ENCODE measurements around the gene SH2B3. TPM values are rescaled to one million over a fixed set of nuclear protein-coding genes. Genes with fewer than 3 reads are reported as not detected.

Gene SH2B3
- total and polyA plus RNA-seq, 11 donors = 11.3 to 76.7 (median 40.2) TPM

GRCh38 chr12:111431772-111432171, 26.0 kb downstream of the SH2B3 start:
- ATAC-seq (no peak), DNase-seq (peak in 1 of 5 donors; percentile 8)
- intact Hi-C loops (cut with DNase I) = no loop called here
- no peaks in the 10 kb centered on the region for H3K27me3 ChIP-seq
- TF ChIP-seq, protein P1, sequence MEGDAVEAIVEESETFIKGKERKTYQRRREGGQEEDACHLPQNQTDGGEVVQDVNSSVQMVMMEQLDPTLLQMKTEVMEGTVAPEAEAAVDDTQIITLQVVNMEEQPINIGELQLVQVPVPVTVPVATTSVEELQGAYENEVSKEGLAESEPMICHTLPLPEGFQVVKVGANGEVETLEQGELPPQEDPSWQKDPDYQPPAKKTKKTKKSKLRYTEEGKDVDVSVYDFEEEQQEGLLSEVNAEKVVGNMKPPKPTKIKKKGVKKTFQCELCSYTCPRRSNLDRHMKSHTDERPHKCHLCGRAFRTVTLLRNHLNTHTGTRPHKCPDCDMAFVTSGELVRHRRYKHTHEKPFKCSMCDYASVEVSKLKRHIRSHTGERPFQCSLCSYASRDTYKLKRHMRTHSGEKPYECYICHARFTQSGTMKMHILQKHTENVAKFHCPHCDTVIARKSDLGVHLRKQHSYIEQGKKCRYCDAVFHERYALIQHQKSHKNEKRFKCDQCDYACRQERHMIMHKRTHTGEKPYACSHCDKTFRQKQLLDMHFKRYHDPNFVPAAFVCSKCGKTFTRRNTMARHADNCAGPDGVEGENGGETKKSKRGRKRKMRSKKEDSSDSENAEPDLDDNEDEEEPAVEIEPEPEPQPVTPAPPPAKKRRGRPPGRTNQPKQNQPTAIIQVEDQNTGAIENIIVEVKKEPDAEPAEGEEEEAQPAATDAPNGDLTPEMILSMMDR (IDR thresholded peaks at IDR 0.05) = no peak
- TF ChIP-seq POLR2A (IDR thresholded peaks at IDR 0.05) = no peak
- H3K27ac ChIP-seq = peak overlapping the region; percentile 6 to 95 (median 89)
- WGBS, 4 donors = 70 to 79% (median 77%) methylated on average over 6 of the region's 6 CpGs
- peaks cover 0 to 11% (median 0%) of the 10 kb centered on the region in 9 donors for H3K36me3 ChIP-seq
- peaks cover 25 to 100% (median 97%) of the 10 kb centered on the region in 12 donors for H3K4me1 ChIP-seq
- H3K9me3 ChIP-seq = no peaks in the 10 kb centered on the region
- no peak overlapping the region for H3K4me3 ChIP-seq

- H3K4me1 ChIP-seq = peaks cover 22 to 100% (median 98%) of the 10 kb centered on the region in 12 donors
- no peak for TF ChIP-seq POLR2A (IDR thresholded peaks at IDR 0.05)
- TF ChIP-seq, protein P1 (IDR thresholded peaks at IDR 0.05) = no peak
- H3K36me3 ChIP-seq = peaks cover 0 to 9% (median 0%) of the 10 kb centered on the region in 9 donors
- 21 to 38% (median 30%) methylated on average over 3 of the region's 3 CpGs for WGBS, 4 donors
- no peaks in the 10 kb centered on the region for H3K27me3 ChIP-seq
- peak overlapping the region; percentile 58 to 94 (median 86) for H3K27ac ChIP-seq
- ATAC-seq = no peak
- intact Hi-C loops (cut with DNase I) = no loop called here
- no peaks in the 10 kb centered on the region for H3K9me3 ChIP-seq
- H3K4me3 ChIP-seq = peak overlapping the region in 8 of 12 donors; percentile 16 to 43 (median 22)
- no peak for DNase-seq
Observed at GRCh38 chr12:111434049-111434448, 28.3 kb downstream of the SH2B3 start.

DNA sequence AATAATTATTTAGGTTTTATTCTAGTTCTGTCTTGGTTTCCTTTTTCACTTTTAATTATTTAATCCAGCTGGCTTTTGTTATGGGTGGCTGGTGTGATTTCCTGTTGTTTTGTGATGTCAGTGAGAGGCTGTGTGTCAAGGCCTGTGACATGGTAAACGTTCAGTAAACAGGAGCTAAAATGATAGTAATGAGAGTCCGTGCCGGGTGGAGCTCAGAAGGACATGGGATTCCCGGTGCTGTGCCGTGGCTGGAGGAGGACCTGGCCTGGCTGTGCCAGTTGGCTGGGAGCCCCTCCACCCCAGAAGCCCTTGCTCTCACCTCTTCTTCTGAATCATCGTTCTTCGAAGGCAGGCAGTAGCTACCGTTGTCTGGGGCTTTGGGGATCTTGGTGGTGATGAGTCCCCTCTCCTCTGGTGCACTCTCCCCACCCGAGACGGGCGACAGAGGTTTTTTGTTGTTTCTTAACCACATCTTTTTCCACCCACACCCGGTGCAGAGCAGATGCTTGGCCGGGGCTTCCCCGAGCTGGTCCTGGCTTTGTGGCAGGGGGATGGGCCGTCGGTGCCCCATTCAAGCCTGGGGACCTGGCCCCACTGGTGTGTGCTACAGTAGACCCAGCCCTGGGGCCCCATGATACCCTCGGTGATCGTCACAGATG, 29.1 kb downstream of the SH2B3 start:
- Histone ChIP-seq H3K27me3 (no peaks in the 10 kb centered on the region), H3K27ac (peak overlapping the region; percentile 58 to 94 (median 86)), H3K36me3 (peaks cover 0 to 12% (median 0%) of the 10 kb centered on the region in 9 donors), H3K9me3 (no peaks in the 10 kb centered on the region), H3K4me3 (peak overlapping the region in 10 of 12 donors; percentile 7 to 43 (median 20)), H3K4me1 (peaks cover 22 to 100% (median 98%) of the 10 kb centered on the region in 12 donors)
- DNase-seq (peak; percentile 73 to 85 (median 82)), ATAC-seq (peak; percentile 75 to 80 (median 78))
- intact Hi-C loops (cut with DNase I) = no loop called here
- no peak for TF ChIP-seq POLR2A (IDR thresholded peaks at IDR 0.05)
- TF ChIP-seq, protein P1 (IDR thresholded peaks at IDR 0.05) = no peak
- WGBS, 4 donors = 8 to 22% (median 17%) methylated on average over 15 to 18 of the region's 18 CpGs

DNA sequence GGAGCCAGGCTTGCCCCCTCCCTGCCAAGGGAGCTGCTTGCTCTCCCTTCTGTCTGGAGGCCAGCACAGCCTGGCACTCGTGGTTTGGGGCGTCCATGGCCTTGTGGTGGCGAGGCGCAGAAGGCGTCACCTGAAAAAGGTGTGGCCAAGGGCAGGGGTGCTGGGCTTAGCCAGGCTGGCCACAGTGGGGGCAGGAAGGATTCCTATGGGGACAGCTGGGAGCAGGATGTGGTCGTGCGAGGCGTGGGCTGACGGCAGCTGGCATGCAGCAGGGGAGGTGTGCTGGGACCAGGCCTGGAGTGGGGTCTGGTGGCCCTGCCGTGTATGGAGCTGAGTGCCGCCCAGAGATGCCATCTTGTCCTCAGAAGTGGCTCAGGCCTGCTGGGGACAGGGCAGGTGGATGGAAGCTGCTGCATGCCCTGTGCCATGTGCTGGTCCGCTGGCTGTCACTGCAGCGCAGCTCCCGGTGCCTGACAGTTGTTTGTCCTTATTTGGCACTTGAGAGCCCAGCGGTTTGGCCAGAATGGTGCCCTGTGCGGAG, 30.0 kb downstream of the SH2B3 start:
- H3K36me3 ChIP-seq = peaks cover 0 to 12% (median 0%) of the 10 kb centered on the region in 9 donors
- ATAC-seq (peak in 3 of 4 donors; percentile 0 to 4 (median 0)), DNase-seq (peak in 1 of 5 donors; percentile 34)
- intact Hi-C loops (cut with DNase I) = no loop called here
- H3K4me1 ChIP-seq = peaks cover 22 to 100% (median 98%) of the 10 kb centered on the region in 12 donors
- no peaks in the 10 kb centered on the region for H3K9me3 ChIP-seq
- H3K4me3 ChIP-seq = no peak overlapping the region
- peak overlapping the region; percentile 58 to 94 (median 86) for H3K27ac ChIP-seq
- WGBS, 4 donors = 67 to 72% (median 70%) methylated on average over 16 of the region's 16 CpGs
- no peaks in the 10 kb centered on the region for H3K27me3 ChIP-seq
- TF ChIP-seq, protein P1 (IDR thresholded peaks at IDR 0.05) = no peak
- no peak for TF ChIP-seq POLR2A (IDR thresholded peaks at IDR 0.05)

Data from heart left ventricle (tissue), 16 donors.